ENCODE measurements around the gene ACSL1. TPM values are rescaled to one million over a fixed set of nuclear protein-coding genes. Genes with fewer than 3 reads are reported as not detected.

The ACSL1 gene
- total and polyA plus RNA-seq, 2 donors from 2014 or later, result 98.1 to 322 TPM

DNA sequence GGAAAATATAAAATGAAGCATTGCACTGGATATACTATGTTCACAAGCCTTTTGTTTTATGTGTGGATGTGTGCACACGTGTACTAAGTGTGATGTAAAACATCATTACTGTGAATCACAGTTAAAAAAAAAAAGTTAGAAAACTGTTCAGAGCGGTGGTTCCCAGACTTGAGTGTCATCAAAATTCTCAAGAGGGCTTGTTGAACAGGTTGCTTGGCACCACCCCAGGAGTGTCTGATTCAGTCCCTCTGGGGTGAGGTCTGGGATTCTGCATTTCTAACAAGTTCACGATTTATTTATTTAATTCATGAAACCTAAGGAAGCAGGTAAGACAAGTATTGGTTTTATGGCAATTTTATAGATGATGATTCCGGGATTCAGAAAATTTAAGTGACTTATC is 93.6 kb downstream of the ACSL1 start:
- FAIRE-seq (no peak), DNase-seq (no peak)
- no peaks in the 10 kb centered on the region for H3K9me3 ChIP-seq (ENCODE audit: control insufficient read depth in 2 of 3, insufficient read depth in 1 of 3, low read length in 3 of 3)
- no peaks in the 10 kb centered on the region for H3K36me3 ChIP-seq (ENCODE audit: control insufficient read depth in 2 of 3, insufficient read depth in 3 of 3, low read length in 3 of 3)
- H3K4me1 ChIP-seq (ENCODE audit: control insufficient read depth in 2 of 3, insufficient read depth in 2 of 3, low read depth in 1 of 3, low read length in 3 of 3), result peaks cover 0 to 7% (median 0%) of the 10 kb centered on the region in 3 donors
- no peak overlapping the region for H3K9ac ChIP-seq (ENCODE audit: low read length in 3 of 3)
- intact Hi-C loops (cut with DNase I), result no loop called here
- no peak overlapping the region for H3K4me3 ChIP-seq (ENCODE audit: low read length in 3 of 3)
- TF ChIP-seq, protein P1, sequence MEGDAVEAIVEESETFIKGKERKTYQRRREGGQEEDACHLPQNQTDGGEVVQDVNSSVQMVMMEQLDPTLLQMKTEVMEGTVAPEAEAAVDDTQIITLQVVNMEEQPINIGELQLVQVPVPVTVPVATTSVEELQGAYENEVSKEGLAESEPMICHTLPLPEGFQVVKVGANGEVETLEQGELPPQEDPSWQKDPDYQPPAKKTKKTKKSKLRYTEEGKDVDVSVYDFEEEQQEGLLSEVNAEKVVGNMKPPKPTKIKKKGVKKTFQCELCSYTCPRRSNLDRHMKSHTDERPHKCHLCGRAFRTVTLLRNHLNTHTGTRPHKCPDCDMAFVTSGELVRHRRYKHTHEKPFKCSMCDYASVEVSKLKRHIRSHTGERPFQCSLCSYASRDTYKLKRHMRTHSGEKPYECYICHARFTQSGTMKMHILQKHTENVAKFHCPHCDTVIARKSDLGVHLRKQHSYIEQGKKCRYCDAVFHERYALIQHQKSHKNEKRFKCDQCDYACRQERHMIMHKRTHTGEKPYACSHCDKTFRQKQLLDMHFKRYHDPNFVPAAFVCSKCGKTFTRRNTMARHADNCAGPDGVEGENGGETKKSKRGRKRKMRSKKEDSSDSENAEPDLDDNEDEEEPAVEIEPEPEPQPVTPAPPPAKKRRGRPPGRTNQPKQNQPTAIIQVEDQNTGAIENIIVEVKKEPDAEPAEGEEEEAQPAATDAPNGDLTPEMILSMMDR (IDR thresholded peaks at IDR 0.05; ENCODE audit: borderline replicate concordance, extremely low read depth, insufficient read depth), result no peak
- H3K27me3 ChIP-seq (ENCODE audit: control insufficient read depth, insufficient read depth, low read length), result no peaks in the 10 kb centered on the region
- no peak overlapping the region for H3K27ac ChIP-seq (ENCODE audit: low read depth in 2 of 2, low read length in 2 of 2)

DNA sequence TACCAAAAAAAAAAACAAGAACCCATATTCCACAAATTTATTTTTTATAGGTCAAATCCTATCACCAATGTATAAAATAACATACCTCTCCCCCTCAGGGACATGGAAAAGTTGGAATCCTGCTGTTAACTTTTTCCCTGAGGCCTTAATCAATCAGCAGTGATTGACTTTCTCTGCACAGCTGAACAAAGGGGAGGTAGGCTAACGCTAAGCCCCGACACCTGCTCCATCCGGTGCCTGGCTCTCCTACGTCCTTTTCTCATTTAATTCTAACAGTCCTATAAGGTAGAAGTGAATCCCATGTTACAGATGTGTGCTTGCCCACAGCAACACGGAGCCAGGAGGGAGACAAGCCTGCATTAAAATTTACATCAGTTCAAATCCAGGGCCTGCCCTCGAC is 94.7 kb downstream of the ACSL1 start:
- Histone ChIP-seq H3K27ac (ENCODE audit: low read depth in 2 of 2, low read length in 2 of 2) (no peak overlapping the region), H3K4me3 (ENCODE audit: low read length in 3 of 3) (no peak overlapping the region), H3K9me3 (ENCODE audit: control insufficient read depth in 2 of 3, insufficient read depth in 1 of 3, low read length in 3 of 3) (no peaks in the 10 kb centered on the region), H3K36me3 (ENCODE audit: control insufficient read depth in 2 of 3, insufficient read depth in 3 of 3, low read length in 3 of 3) (no peaks in the 10 kb centered on the region), H3K27me3 (ENCODE audit: control insufficient read depth, insufficient read depth, low read length) (no peaks in the 10 kb centered on the region), H3K9ac (ENCODE audit: low read length in 3 of 3) (no peak overlapping the region), H3K4me1 (ENCODE audit: control insufficient read depth in 2 of 3, insufficient read depth in 2 of 3, low read depth in 1 of 3, low read length in 3 of 3) (peaks cover 0 to 7% (median 0%) of the 10 kb centered on the region in 3 donors)
- intact Hi-C loops (cut with DNase I), result no loop called here
- FAIRE-seq (no peak), DNase-seq (no peak)
- TF ChIP-seq, protein P1 (IDR thresholded peaks at IDR 0.05; ENCODE audit: borderline replicate concordance, extremely low read depth, insufficient read depth), result no peak

DNA sequence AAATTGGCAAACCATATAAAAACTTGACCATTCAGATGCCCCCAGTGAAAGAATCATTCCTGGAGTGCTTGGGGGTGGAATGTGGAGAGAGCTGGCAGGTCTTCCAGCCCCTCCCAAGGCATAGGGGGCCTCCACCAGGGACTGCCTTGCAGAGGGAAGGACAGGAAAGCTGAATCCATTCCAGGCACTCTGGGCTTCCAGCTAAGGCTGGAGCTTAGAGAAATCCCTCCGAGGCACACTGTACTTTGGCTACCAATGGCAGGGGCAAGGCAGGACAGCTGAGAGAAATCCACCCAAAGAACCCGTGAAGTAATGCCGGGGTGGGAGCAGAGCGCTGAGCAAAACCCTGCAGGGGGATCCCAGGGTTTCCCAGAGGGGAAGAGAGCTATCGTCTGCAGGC is 95.8 kb downstream of the ACSL1 start:
- no peaks in the 10 kb centered on the region for H3K27me3 ChIP-seq (ENCODE audit: control insufficient read depth, insufficient read depth, low read length)
- TF ChIP-seq, protein P1 (IDR thresholded peaks at IDR 0.05; ENCODE audit: borderline replicate concordance, extremely low read depth, insufficient read depth), result no peak
- DNase-seq, result no peak
- FAIRE-seq, result no peak
- no peak overlapping the region for H3K9ac ChIP-seq (ENCODE audit: low read length in 3 of 3)
- no peaks in the 10 kb centered on the region for H3K36me3 ChIP-seq (ENCODE audit: control insufficient read depth in 2 of 3, insufficient read depth in 3 of 3, low read length in 3 of 3)
- no peak overlapping the region for H3K27ac ChIP-seq (ENCODE audit: low read depth in 2 of 2, low read length in 2 of 2)
- H3K4me3 ChIP-seq (ENCODE audit: low read length in 3 of 3), result no peak overlapping the region
- peaks cover 0 to 7% (median 0%) of the 10 kb centered on the region in 3 donors for H3K4me1 ChIP-seq (ENCODE audit: control insufficient read depth in 2 of 3, insufficient read depth in 2 of 3, low read depth in 1 of 3, low read length in 3 of 3)
- H3K9me3 ChIP-seq (ENCODE audit: control insufficient read depth in 2 of 3, insufficient read depth in 1 of 3, low read length in 3 of 3), result no peaks in the 10 kb centered on the region
- intact Hi-C loops (cut with DNase I), result no loop called here

DNA sequence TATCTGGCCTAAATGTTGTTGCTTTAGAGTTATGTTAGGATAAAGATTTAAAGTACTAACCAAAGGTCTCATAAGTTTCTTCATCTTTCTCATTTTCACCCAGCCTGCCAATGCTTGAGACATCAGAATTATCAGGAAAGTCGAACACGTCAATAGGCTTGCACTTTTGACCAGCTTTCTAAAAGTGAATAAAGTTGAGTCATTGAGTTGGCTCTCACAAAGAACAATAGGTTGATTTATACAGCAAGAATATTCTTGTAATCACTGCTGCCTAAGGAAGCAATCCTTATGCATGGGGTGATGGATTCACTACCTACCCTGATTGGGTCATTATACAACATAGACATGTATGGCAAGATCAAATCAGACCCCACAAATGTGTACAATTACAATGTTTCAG is 96.9 kb downstream of the ACSL1 start:
- no peaks in the 10 kb centered on the region for H3K36me3 ChIP-seq (ENCODE audit: control insufficient read depth in 2 of 3, insufficient read depth in 3 of 3, low read length in 3 of 3)
- intact Hi-C loops (cut with DNase I), result no loop called here
- no peak overlapping the region for H3K9ac ChIP-seq (ENCODE audit: low read length in 3 of 3)
- peaks cover 0 to 4% (median 0%) of the 10 kb centered on the region in 3 donors for H3K4me1 ChIP-seq (ENCODE audit: control insufficient read depth in 2 of 3, insufficient read depth in 2 of 3, low read depth in 1 of 3, low read length in 3 of 3)
- no peak overlapping the region for H3K4me3 ChIP-seq (ENCODE audit: low read length in 3 of 3)
- DNase-seq (no peak), FAIRE-seq (no peak)
- H3K27ac ChIP-seq (ENCODE audit: low read depth in 2 of 2, low read length in 2 of 2), result no peak overlapping the region
- no peaks in the 10 kb centered on the region for H3K27me3 ChIP-seq (ENCODE audit: control insufficient read depth, insufficient read depth, low read length)
- no peaks in the 10 kb centered on the region for H3K9me3 ChIP-seq (ENCODE audit: control insufficient read depth in 2 of 3, insufficient read depth in 1 of 3, low read length in 3 of 3)
- TF ChIP-seq, protein P1 (IDR thresholded peaks at IDR 0.05; ENCODE audit: borderline replicate concordance, extremely low read depth, insufficient read depth), result no peak

Data from kidney (tissue), 14 donors.